HepG2 (cell line): ENCODE results near the gene SKIC2. TPM values are rescaled to one million over a fixed set of nuclear protein-coding genes. Genes with fewer than 3 reads are reported as not detected.

Experiments
- FLYWCH1 ChIP-seq: sonication (generic); formaldehyde crosslinking; IDR thresholded peaks from 2 replicates; pipeline ENCODE4 v1.8.1; 2023; ENCODE audit warnings: mild to moderate bottlenecking, missing genetic modification reagents
- GATA4 ChIP-seq: sonication (generic); IDR thresholded peaks from 2 replicates; pipeline ENCODE4 v1.6.1; 2016; ENCODE audit warnings: antibody characterized with exemption, low read depth, borderline replicate concordance
- HNRNPL ChIP-seq: fragments of 200-400 bp; formaldehyde crosslinking; IDR thresholded peaks from 2 replicates; pipeline ENCODE4 v1.6.1; 2017; ENCODE audit warnings: mild to moderate bottlenecking, low read depth, low read length
- KAT2B ChIP-seq: fragments of 150-350 bp; IDR thresholded peaks from 2 replicates; pipeline ENCODE4 v1.6.1; 2014; ENCODE audit warnings: low read depth, low read length, borderline replicate concordance
- KLF15 ChIP-seq: sonication (generic); formaldehyde crosslinking; IDR thresholded peaks from 2 replicates; pipeline ENCODE4 v1.8.1; 2023; ENCODE audit warnings: borderline replicate concordance, mild to moderate bottlenecking, inconsistent platforms, missing genetic modification reagents, mixed read lengths
- MAZ ChIP-seq, 2 experiments: sonication (generic) in 1 of 2; formaldehyde crosslinking in 1 of 2; IDR thresholded peaks; 2 replicates each; pipeline versions ENCODE4 v1.5.0 to v1.6.1; 2012 to 2020; ENCODE audit warnings: low read depth in 2 of 2, mild to moderate bottlenecking in 2 of 2, borderline replicate concordance in 1 of 2, improper control_type of control experiment in 1 of 2, low read length in 1 of 2, missing genetic modification reagents in 1 of 2, moderate library complexity in 1 of 2
- NFIB ChIP-seq: sonication (generic); formaldehyde crosslinking; IDR thresholded peaks from 2 replicates; pipeline ENCODE4 v1.9.0; 2021; ENCODE audit warnings: missing genetic modification reagents, mild to moderate bottlenecking, borderline replicate concordance
- NR3C1 ChIP-seq: sonication (generic); formaldehyde crosslinking; IDR thresholded peaks from 2 replicates; pipeline ENCODE4 v1.4.0; 2020; ENCODE audit warnings: missing genetic modification reagents
- PAF1 ChIP-seq: IDR thresholded peaks from 2 replicates; pipeline ENCODE4 v1.6.1; 2016; ENCODE audit warnings: missing genetic modification reagents, missing compliant biosample characterization
- SCMH1 ChIP-seq: sonication (generic); formaldehyde crosslinking; IDR thresholded peaks from 2 replicates; pipeline ENCODE4 v1.9.0; 2021; ENCODE audit warnings: missing genetic modification reagents, mild to moderate bottlenecking, borderline replicate concordance
- SP2 ChIP-seq: sonication (generic); formaldehyde crosslinking; IDR thresholded peaks from 2 replicates; pipeline ENCODE4 v1.5.1; 2020; ENCODE audit warnings: mild to moderate bottlenecking, missing genetic modification reagents
- SSRP1 ChIP-seq: IDR thresholded peaks from 2 replicates; pipeline ENCODE4 v1.6.1; 2016; ENCODE audit warnings: control low read depth
- YEATS4 ChIP-seq: sonication (generic); formaldehyde crosslinking; IDR thresholded peaks from 2 replicates; pipeline ENCODE4 v1.4.0; 2020; ENCODE audit warnings: missing genetic modification reagents, borderline replicate concordance
- ZMYM4 ChIP-seq: sonication (generic); formaldehyde crosslinking; IDR thresholded peaks from 2 replicates; pipeline ENCODE4 v1.8.1; 2023; ENCODE audit warnings: mild to moderate bottlenecking, missing genetic modification reagents
- ZNF292 ChIP-seq: sonication (generic); formaldehyde crosslinking; IDR thresholded peaks from 2 replicates; pipeline ENCODE4 v1.8.1; 2022; ENCODE audit warnings: mild to moderate bottlenecking, low read depth, missing genetic modification reagents, borderline replicate concordance
- ZNF318 ChIP-seq: sonication (generic); formaldehyde crosslinking; IDR thresholded peaks from 2 replicates; pipeline ENCODE4 v1.4.0; 2020; ENCODE audit warnings: mild to moderate bottlenecking, missing genetic modification reagents
- ZNF557 ChIP-seq: sonication (generic); formaldehyde crosslinking; IDR thresholded peaks from 2 replicates; pipeline ENCODE4 v1.4.0; 2020; ENCODE audit warnings: missing genetic modification reagents
- ZZZ3 ChIP-seq: sonication (generic); formaldehyde crosslinking; IDR thresholded peaks from 2 replicates; pipeline ENCODE4 v1.4.0; 2020; ENCODE audit warnings: missing genetic modification reagents, mild to moderate bottlenecking, borderline replicate concordance
- polyA plus RNA-seq, 8 experiments: library from polyadenylated mRNA; depleted of rRNA in 3 of 8; stranded (reverse) in 7 of 8; unstranded in 1 of 8; fragments of >200 nt; fragmentation: Illumina TruSeq in 4 of 8; extraction: Trizol in 4 of 8; gene quantifications; 2 replicates each; pipeline versions ENCODE4 v1.2.1 to v1.2.3, GENCODE V29; 2011 to 2016; ENCODE audit warnings: low read depth in 4 of 8, missing spikeins in 1 of 8, mixed read lengths in 1 of 8; ENCODE audit not compliant: insufficient read depth in 1 of 8
- total RNA-seq, 5 experiments: library from RNA; depleted of rRNA; stranded (reverse); fragments of >200 nt; fragmentation: Illumina TruSeq; extraction: Trizol; gene quantifications; 2 replicates each; pipeline ENCODE4 v1.2.3, GENCODE V29; 2016; ENCODE audit warnings: low read depth in 1 of 5
- TF ChIP-seq, protein P1 (sequence below): IDR thresholded peaks from 2 replicates; pipeline ENCODE4 v1.6.1; 2016; ENCODE audit warnings: missing compliant biosample characterization, missing genetic modification reagents, borderline replicate concordance

Gene SKIC2
- total and polyA plus RNA-seq, 2 of the 13 experiments (the other 11 are each of a cell fraction or from before 2014, with no cell fraction given), result 67.1 to 68.4 TPM

- TF ChIP-seq ZZZ3 (CRISPR knock-in tag) (peak; percentile 77), YEATS4 (CRISPR knock-in tag) (peak; percentile 93), KAT2B (no peak), ZNF318 (CRISPR knock-in tag) (no peak; the same call in 1 of the 2 replicates), HNRNPL (peak; percentile 71; the same call in 1 of the 2 replicates), NFIB (CRISPR knock-in tag) (no peak), SCMH1 (CRISPR knock-in tag) (no peak), MAZ (IDR thresholded peaks at IDR 0.05; ENCODE audit: borderline replicate concordance, low read depth, low read length) (peak; percentile 20), MAZ (CRISPR knock-in tag; IDR thresholded peaks at IDR 0.05; ENCODE audit: low read depth) (peak; percentile 97), KLF15 (CRISPR knock-in tag) (peak; percentile 60; the same call in 1 of the 2 replicates), SSRP1 (CRISPR knock-in tag) (no peak), ZNF557 (CRISPR knock-in tag) (0 out of 2 replicates have a peak, but pooled peaks have one; percentile 21), NR3C1 (no peak), FLYWCH1 (CRISPR knock-in tag) (no peak), GATA4 (no peak), PAF1 (CRISPR knock-in tag) (no peak), SP2 (CRISPR knock-in tag) (peak; percentile 86), ZMYM4 (peak; percentile 94), ZNF292 (CRISPR knock-in tag) (peak; percentile 37; the same call in 1 of the 2 replicates)
- TF ChIP-seq, protein P1, sequence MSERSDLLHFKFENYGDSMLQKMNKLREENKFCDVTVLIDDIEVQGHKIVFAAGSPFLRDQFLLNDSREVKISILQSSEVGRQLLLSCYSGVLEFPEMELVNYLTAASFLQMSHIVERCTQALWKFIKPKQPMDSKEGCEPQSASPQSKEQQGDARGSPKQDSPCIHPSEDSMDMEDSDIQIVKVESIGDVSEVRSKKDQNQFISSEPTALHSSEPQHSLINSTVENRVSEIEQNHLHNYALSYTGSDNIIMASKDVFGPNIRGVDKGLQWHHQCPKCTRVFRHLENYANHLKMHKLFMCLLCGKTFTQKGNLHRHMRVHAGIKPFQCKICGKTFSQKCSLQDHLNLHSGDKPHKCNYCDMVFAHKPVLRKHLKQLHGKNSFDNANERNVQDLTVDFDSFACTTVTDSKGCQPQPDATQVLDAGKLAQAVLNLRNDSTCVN (CRISPR knock-in tag), result peak; percentile 93; the same call in 1 of the 2 replicates
These were observed at the start of gene SKIC2, which contains the start of gene NELFE (continued) for GRCh38 chr6:31958741-31959739.
